ENCODE measurements around the gene SORCS1. TPM values are rescaled to one million over a fixed set of nuclear protein-coding genes. Genes with fewer than 3 reads are reported as not detected.

SORCS1 gene
- total RNA-seq, 1 donor from 2014 or later, result 11.1 TPM

- Histone ChIP-seq H3K79me2 (ENCODE audit: low read depth) (no peaks in the 10 kb centered on the region), H3K27ac (no peak overlapping the region), H3F3A (ENCODE audit: low read depth) (no peaks in the 10 kb centered on the region), H3K9me3 (ENCODE audit: low read depth) (no peaks in the 10 kb centered on the region), H3K9ac (no peak overlapping the region), H3K36me3 (no peaks in the 10 kb centered on the region), H3K4me1 (no peaks in the 10 kb centered on the region), H2AFZ (replicated peaks) (no peak overlapping the region), H3K4me2 (no peak overlapping the region), H3K27me3 (no peaks in the 10 kb centered on the region), H3K4me3 (no peak overlapping the region), H4K20me1 (ENCODE audit: low read depth) (no peaks in the 10 kb centered on the region)
- DNase-seq (ENCODE audit: low spot score), result no peak
- Mint-ChIP-seq H3K9me3 (no peaks in the 10 kb centered on the region), H3K4me1 (no peaks in the 10 kb centered on the region), H3K36me3 (no peaks in the 10 kb centered on the region), H3K4me3 (no peak overlapping the region), H3K27me3 (ENCODE audit: insufficient read depth, low read depth) (no peaks in the 10 kb centered on the region), H3K27ac (no peak overlapping the region)
- TF ChIP-seq EZH2phosphoT487 (IDR thresholded peaks at IDR 0.05) (no peak), CTCF (IDR thresholded peaks at IDR 0.05) (peak; percentile 5)
These were observed 482.3 kb downstream of the SORCS1 start for GRCh38 chr10:106682175-106682574.

- no peaks in the 10 kb centered on the region for H3K9me3 ChIP-seq (ENCODE audit: low read depth)
- no peak overlapping the region for H3K27ac ChIP-seq
- no peak overlapping the region for H2AFZ ChIP-seq (replicated peaks)
- no peaks in the 10 kb centered on the region for H3K79me2 ChIP-seq (ENCODE audit: low read depth)
- Mint-ChIP-seq H3K27ac (no peak overlapping the region), H3K36me3 (no peaks in the 10 kb centered on the region), H3K4me3 (no peak overlapping the region), H3K9me3 (no peaks in the 10 kb centered on the region), H3K27me3 (ENCODE audit: insufficient read depth, low read depth) (no peaks in the 10 kb centered on the region), H3K4me1 (no peaks in the 10 kb centered on the region)
- no peaks in the 10 kb centered on the region for H3F3A ChIP-seq (ENCODE audit: low read depth)
- no peak overlapping the region for H3K9ac ChIP-seq
- H3K27me3 ChIP-seq, result no peaks in the 10 kb centered on the region
- no peak for DNase-seq (ENCODE audit: low spot score)
- no peak overlapping the region for H3K4me2 ChIP-seq
- no peaks in the 10 kb centered on the region for H3K36me3 ChIP-seq
- H3K4me1 ChIP-seq, result no peaks in the 10 kb centered on the region
- H3K4me3 ChIP-seq, result no peak overlapping the region
- TF ChIP-seq EZH2phosphoT487 (IDR thresholded peaks at IDR 0.05) (no peak), CTCF (IDR thresholded peaks at IDR 0.05) (no peak), EZH2 (IDR thresholded peaks at IDR 0.05) (no peak)
- H4K20me1 ChIP-seq (ENCODE audit: low read depth), result no peaks in the 10 kb centered on the region
These were observed 484.4 kb downstream of the SORCS1 start for GRCh38 chr10:106680061-106680460.

DNA sequence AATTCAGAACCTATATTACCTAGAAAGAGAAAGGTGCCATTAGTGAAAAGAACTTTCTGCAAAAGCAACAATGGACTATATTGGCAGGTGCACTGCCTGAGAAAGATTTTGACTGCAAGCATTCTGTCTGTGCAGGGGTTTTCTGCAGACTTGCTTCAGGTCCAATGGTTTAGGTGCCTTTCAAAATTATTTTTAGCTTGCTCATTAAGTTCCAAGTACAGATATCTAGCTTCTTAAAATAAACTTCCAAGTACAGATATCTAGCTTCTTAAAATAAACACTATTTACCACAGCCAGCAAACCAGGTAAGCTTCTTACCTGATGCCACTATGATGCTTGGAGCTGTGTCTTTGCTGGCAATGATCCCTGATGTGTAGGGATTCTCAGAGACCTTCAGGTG lies 485.2 kb downstream of the SORCS1 start:
- no peaks in the 10 kb centered on the region for H3K9me3 ChIP-seq (ENCODE audit: low read depth)
- H3K36me3 ChIP-seq, result no peaks in the 10 kb centered on the region
- H3K27ac ChIP-seq, result no peak overlapping the region
- Mint-ChIP-seq H3K9me3 (no peaks in the 10 kb centered on the region), H3K4me1 (no peaks in the 10 kb centered on the region), H3K27ac (no peak overlapping the region), H3K36me3 (no peaks in the 10 kb centered on the region), H3K4me3 (no peak overlapping the region), H3K27me3 (ENCODE audit: insufficient read depth, low read depth) (no peaks in the 10 kb centered on the region)
- H4K20me1 ChIP-seq (ENCODE audit: low read depth), result no peaks in the 10 kb centered on the region
- H3K27me3 ChIP-seq, result no peaks in the 10 kb centered on the region
- H2AFZ ChIP-seq (replicated peaks), result no peak overlapping the region
- H3F3A ChIP-seq (ENCODE audit: low read depth), result no peaks in the 10 kb centered on the region
- TF ChIP-seq EZH2phosphoT487 (IDR thresholded peaks at IDR 0.05) (no peak), CTCF (IDR thresholded peaks at IDR 0.05) (no peak), EZH2 (IDR thresholded peaks at IDR 0.05) (no peak)
- no peaks in the 10 kb centered on the region for H3K4me1 ChIP-seq
- no peak overlapping the region for H3K9ac ChIP-seq
- DNase-seq (ENCODE audit: low spot score), result no peak
- no peaks in the 10 kb centered on the region for H3K79me2 ChIP-seq (ENCODE audit: low read depth)
- no peak overlapping the region for H3K4me3 ChIP-seq
- H3K4me2 ChIP-seq, result no peak overlapping the region

Data from neural progenitor cell (in vitro differentiated cells).